ENCODE measurements around the gene TSEN54.

Gene TSEN54

GRCh38 chr17:75539967-75540729, 23.8 kb downstream of the TSEN54 start:
- DNase-seq = peak; percentile 39
- TF ChIP-seq, protein P1, sequence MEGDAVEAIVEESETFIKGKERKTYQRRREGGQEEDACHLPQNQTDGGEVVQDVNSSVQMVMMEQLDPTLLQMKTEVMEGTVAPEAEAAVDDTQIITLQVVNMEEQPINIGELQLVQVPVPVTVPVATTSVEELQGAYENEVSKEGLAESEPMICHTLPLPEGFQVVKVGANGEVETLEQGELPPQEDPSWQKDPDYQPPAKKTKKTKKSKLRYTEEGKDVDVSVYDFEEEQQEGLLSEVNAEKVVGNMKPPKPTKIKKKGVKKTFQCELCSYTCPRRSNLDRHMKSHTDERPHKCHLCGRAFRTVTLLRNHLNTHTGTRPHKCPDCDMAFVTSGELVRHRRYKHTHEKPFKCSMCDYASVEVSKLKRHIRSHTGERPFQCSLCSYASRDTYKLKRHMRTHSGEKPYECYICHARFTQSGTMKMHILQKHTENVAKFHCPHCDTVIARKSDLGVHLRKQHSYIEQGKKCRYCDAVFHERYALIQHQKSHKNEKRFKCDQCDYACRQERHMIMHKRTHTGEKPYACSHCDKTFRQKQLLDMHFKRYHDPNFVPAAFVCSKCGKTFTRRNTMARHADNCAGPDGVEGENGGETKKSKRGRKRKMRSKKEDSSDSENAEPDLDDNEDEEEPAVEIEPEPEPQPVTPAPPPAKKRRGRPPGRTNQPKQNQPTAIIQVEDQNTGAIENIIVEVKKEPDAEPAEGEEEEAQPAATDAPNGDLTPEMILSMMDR (IDR thresholded peaks at IDR 0.05; ENCODE audit: low read depth, low read length) = no peak
- Histone ChIP-seq H3K4me3 (ENCODE audit: low read depth, low read length) (no peak overlapping the region), H3K9me3 (no peaks in the 10 kb centered on the region), H3K36me3 (no peaks in the 10 kb centered on the region), H3K27me3 (no peaks in the 10 kb centered on the region), H3K4me1 (peaks cover 14% of the 10 kb centered on the region)

- TF ChIP-seq, protein P1 (IDR thresholded peaks at IDR 0.05; ENCODE audit: low read depth, low read length) = no peak
Measured at GRCh38 chr17:75540923-75541503, 24.7 kb downstream of the TSEN54 start.

DNA sequence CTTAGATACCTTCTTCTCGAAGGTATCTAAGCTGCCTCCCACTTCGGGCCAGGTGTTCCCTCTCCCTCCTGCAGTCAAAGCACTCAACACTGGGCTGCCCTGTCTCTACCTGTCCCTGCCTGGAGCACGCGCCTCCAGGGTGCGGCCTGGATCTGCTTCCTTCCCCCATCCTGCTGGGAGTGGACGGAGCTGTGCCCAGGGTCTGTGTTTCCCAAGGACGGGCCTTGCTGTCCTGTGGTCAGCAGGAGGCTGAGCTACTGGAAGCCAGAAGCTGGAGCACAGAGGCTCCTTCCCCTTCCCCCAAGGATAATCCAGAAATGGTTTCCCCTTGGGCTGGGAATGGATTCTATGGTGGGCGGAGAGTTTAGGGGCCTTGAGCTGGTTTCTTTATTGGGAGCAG, 25.9 kb downstream of the TSEN54 start:
- Histone ChIP-seq H3K4me1 (peaks cover 14% of the 10 kb centered on the region), H3K27me3 (no peaks in the 10 kb centered on the region), H3K4me3 (ENCODE audit: low read depth, low read length) (no peak overlapping the region), H3K36me3 (no peaks in the 10 kb centered on the region), H3K9me3 (no peaks in the 10 kb centered on the region)
- TF ChIP-seq, protein P1 (IDR thresholded peaks at IDR 0.05; ENCODE audit: low read depth, low read length) = no peak
- DNase-seq = no peak

More at GRCh38 chr17:75540923-75541503, 24.7 kb downstream of the TSEN54 start:
- peak; percentile 35 for DNase-seq
- Histone ChIP-seq H3K36me3 (no peaks in the 10 kb centered on the region), H3K4me3 (ENCODE audit: low read depth, low read length) (no peak overlapping the region), H3K4me1 (peaks cover 14% of the 10 kb centered on the region), H3K27me3 (no peaks in the 10 kb centered on the region), H3K9me3 (no peaks in the 10 kb centered on the region)

DNA sequence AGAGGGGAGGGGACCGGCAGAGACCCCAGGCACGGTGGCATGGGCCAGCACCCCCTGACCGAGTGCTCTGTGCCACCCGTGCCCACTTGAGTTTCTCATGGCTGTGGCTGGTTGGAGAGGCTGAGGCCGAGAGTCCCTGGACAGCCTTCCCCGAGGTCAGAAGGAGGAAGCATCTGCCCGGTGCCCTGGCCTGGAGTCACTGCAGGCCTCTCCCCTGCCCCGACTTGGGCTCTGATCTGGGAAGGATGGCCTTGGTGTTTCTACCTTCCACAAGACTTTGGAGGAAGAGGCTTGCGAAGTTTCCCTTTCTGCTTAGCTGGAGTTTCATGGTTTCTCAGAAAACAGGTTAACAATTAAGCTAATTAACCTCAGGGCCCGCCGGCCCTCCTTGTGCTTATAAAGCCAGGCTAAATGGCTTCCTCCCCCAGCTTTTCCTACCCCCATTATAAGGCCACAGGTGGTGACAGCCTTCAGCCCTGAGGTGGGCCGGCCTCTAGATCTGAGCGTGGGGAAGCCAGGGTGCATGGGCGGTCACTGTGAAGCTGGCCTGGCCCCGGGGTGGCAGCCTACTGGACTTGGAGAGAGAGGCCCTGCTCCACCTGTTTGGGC, 26.5 kb downstream of the TSEN54 start:
- H3K27me3 ChIP-seq = no peaks in the 10 kb centered on the region
- no peak for DNase-seq
- no peak overlapping the region for H3K4me3 ChIP-seq (ENCODE audit: low read depth, low read length)
- TF ChIP-seq, protein P1 (IDR thresholded peaks at IDR 0.05; ENCODE audit: low read depth, low read length) = no peak
- H3K4me1 ChIP-seq = peaks cover 14% of the 10 kb centered on the region
- no peaks in the 10 kb centered on the region for H3K36me3 ChIP-seq
- H3K9me3 ChIP-seq = no peaks in the 10 kb centered on the region

DNA sequence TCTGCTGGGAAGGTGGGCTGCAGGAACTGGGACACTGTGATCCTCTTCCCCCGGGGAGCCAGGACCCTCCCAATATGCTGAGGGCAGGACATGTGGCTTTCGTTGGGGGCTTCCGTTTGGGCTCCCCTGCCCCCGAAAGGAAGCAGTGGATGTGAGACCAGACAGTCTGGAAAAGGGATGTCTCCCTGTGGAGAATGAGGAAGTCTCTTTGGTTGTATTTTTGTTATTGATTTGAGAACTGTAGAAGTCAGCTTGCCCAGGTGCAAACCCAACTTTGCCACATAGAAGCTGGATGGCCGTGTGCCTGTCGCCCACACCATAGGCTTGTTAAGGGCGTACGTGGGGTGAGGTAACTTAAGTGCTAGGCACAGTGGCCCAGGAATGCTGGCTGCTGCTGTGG, 27.9 kb downstream of the TSEN54 start:
- Histone ChIP-seq H3K27me3 (no peaks in the 10 kb centered on the region), H3K4me3 (ENCODE audit: low read depth, low read length) (no peak overlapping the region), H3K36me3 (no peaks in the 10 kb centered on the region), H3K9me3 (no peaks in the 10 kb centered on the region), H3K4me1 (peaks cover 14% of the 10 kb centered on the region)
- no peak for DNase-seq
- TF ChIP-seq, protein P1 (IDR thresholded peaks at IDR 0.05; ENCODE audit: low read depth, low read length) = no peak

DNA sequence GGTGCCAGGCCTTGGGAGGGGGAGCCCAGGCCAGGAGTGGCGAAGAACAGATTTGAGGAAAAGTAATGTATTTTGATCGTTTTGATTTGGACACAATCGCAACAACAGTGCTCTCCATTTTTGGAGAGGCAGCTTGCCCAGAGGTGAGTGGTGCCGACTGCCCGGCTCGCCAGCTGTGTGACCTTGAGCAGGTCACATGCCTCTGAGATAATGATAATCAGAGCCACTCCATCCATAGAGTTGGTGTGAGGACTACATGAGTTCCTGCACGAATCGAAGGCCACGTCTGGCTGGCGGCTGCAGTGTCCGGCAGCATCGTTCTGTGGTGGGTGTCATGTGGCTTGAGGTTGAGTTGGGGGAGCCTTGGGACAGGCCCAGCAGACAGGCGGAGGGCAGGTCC, 29.9 kb downstream of the TSEN54 start:
- DNase-seq = no peak
- H3K4me3 ChIP-seq (ENCODE audit: low read depth, low read length) = no peak overlapping the region
- no peaks in the 10 kb centered on the region for H3K27me3 ChIP-seq
- TF ChIP-seq, protein P1 (IDR thresholded peaks at IDR 0.05; ENCODE audit: low read depth, low read length) = no peak
- no peaks in the 10 kb centered on the region for H3K9me3 ChIP-seq
- no peaks in the 10 kb centered on the region for H3K36me3 ChIP-seq
- peaks cover 2% of the 10 kb centered on the region; the same call in 1 of the 2 replicates for H3K4me1 ChIP-seq

All from BE2C (cell line).